ENCODE results near the gene RAB15. TPM values are rescaled to one million over a fixed set of nuclear protein-coding genes. Genes with fewer than 3 reads are reported as not detected.

Gene RAB15
- total and polyA plus RNA-seq, 2 of the 8 experiments (the other 6 are each of a cell fraction or from before 2014, with no cell fraction given): 38.8 to 58.1 TPM

DNA sequence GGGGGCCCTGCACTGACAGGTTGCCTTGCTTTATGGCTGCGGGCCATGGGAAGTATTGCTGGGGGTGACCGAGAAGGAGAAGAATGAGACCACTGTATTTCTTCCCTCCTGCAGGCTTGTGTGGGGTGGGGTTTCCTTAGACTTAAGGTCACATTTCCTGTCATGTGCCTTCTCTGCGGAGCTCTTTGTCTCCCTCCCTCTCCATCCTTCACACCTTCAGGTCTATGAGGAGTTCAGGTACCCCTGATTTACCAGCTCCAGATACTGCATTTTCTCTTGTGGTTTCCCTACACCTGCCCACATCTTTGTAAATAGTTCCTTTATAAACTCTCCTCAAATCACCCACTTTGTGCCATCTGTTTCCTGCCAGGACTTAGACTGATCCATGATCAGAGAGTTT lies 18.2 kb upstream of the RAB15 start:
- H3K23me2 ChIP-seq (ENCODE audit: low read depth, low read length): peaks cover 4% of the 10 kb centered on the region; the same call in 1 of the 2 replicates
- H4K91ac ChIP-seq (replicated peaks; ENCODE audit: insufficient read length, low read length): no peak overlapping the region
- no peaks in the 10 kb centered on the region for H3K9me3 ChIP-seq (ENCODE audit: insufficient read depth in 2 of 2, low read depth in 1 of 2, low read length in 1 of 2)
- H2BK12ac ChIP-seq (ENCODE audit: low read depth, low read length): no peak overlapping the region
- H3K14ac ChIP-seq (ENCODE audit: insufficient read length): no peak overlapping the region
- H3K79me1 ChIP-seq (ENCODE audit: low read depth, low read length): 0 out of 2 replicates have a peak, but pooled peaks cover 2% of the 10 kb centered on the region
- no peak overlapping the region for H3K4me3 ChIP-seq (ENCODE audit: extremely low read depth in 1 of 4, insufficient read depth in 2 of 4, low read depth in 3 of 4, low read length in 4 of 4)
- no peak overlapping the region for H2BK15ac ChIP-seq (ENCODE audit: low read length)
- H3K27me3 ChIP-seq (replicated peaks in 1 of 4; ENCODE audit: control insufficient read depth in 3 of 4, extremely low read depth in 1 of 4, insufficient read depth in 3 of 4, low read length in 3 of 4): no peaks in the 10 kb centered on the region; a peak in 2 of 7 replicates
- no peaks in the 10 kb centered on the region for H4K20me1 ChIP-seq (replicated peaks in 1 of 2; ENCODE audit: control insufficient read depth in 1 of 2, insufficient read depth in 2 of 2, low read length in 2 of 2)
- no peak for TF ChIP-seq JUN (IDR thresholded peaks at IDR 0.05; ENCODE audit: low read depth, low read length)
- TF ChIP-seq CEBPB (IDR thresholded peaks at IDR 0.05; ENCODE audit: low read depth, low read length): no peak
- TF ChIP-seq GABPA (IDR thresholded peaks at IDR 0.05; ENCODE audit: borderline replicate concordance, insufficient read depth, low read length): no peak
- TF ChIP-seq NANOG (IDR thresholded peaks at IDR 0.05; ENCODE audit: insufficient read depth, low read depth, low read length, poor library complexity, severe bottlenecking): no peak
- TF ChIP-seq, protein P1, sequence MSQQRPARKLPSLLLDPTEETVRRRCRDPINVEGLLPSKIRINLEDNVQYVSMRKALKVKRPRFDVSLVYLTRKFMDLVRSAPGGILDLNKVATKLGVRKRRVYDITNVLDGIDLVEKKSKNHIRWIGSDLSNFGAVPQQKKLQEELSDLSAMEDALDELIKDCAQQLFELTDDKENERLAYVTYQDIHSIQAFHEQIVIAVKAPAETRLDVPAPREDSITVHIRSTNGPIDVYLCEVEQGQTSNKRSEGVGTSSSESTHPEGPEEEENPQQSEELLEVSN (IDR thresholded peaks at IDR 0.05): no peak
- TF ChIP-seq HDAC6 (IDR thresholded peaks at IDR 0.05; ENCODE audit: low read depth, low read length): no peak
- TF ChIP-seq RFX5 (IDR thresholded peaks at IDR 0.05; ENCODE audit: borderline replicate concordance, low read depth, low read length): no peak
- no peak overlapping the region for H3K23ac ChIP-seq (ENCODE audit: insufficient read length)
- H2BK120ac ChIP-seq (replicated peaks; ENCODE audit: low read depth, low read length): no peak overlapping the region
- H2BK5ac ChIP-seq (ENCODE audit: low read depth, low read length): no peak overlapping the region; the same call in 1 of the 2 replicates
- H4K8ac ChIP-seq (ENCODE audit: extremely low read depth, insufficient read depth, low read length): no peak overlapping the region
- H3K27ac ChIP-seq (ENCODE audit: low read depth, low read length): no peak overlapping the region
- no peak overlapping the region for H4K5ac ChIP-seq (ENCODE audit: insufficient read length, low read depth, low read length)
- no peak overlapping the region for H2AFZ ChIP-seq (ENCODE audit: low read length)
- POLR2A ChIA-PET (ENCODE audit: partially characterized antibody): interaction anchor here (0.5 to 2.5 kb wide), 4 partner anchors 9 to 196 kb away, joined by 3 to 7 read pairs (median 3); no protein-coding TSS in a partner anchor
- H3K36me3 ChIP-seq (ENCODE audit: control insufficient read depth in 2 of 4, insufficient read depth in 4 of 4, low read length in 3 of 4): no peaks in the 10 kb centered on the region
- no peak overlapping the region for H2AK5ac ChIP-seq (ENCODE audit: low read depth, low read length)
- H3K4me1 ChIP-seq (replicated peaks in 1 of 4; ENCODE audit: control insufficient read depth in 3 of 4, insufficient read depth in 4 of 4, low read length in 3 of 4): no peaks in the 10 kb centered on the region; a peak in 1 of 7 replicates
- no peak overlapping the region for H3K4me2 ChIP-seq (ENCODE audit: insufficient read depth in 1 of 2, low read depth in 2 of 2, low read length in 2 of 2)
- H3K9ac ChIP-seq (replicated peaks in 1 of 4; ENCODE audit: extremely low read depth in 1 of 4, low read depth in 3 of 4, low read length in 3 of 4): no peak overlapping the region; a peak in 1 of 7 replicates
- FAIRE-seq: no peak
- H3K4ac ChIP-seq (replicated peaks; ENCODE audit: insufficient read length, low read depth, low read length): no peak overlapping the region
- H3K79me2 ChIP-seq (ENCODE audit: control insufficient read depth in 1 of 2, insufficient read depth in 2 of 2, low read length in 2 of 2): peaks cover 0 to 21% of the 10 kb centered on the region in 2 experiments; a peak in 2 of 4 replicates
- DNase-seq (ENCODE audit: low read depth in 1 of 2, low spot score in 2 of 2): no peak
- WGBS, 2 experiments (ENCODE audit: extremely low coverage in 1 of 2, insufficient coverage in 1 of 2, insufficient read length in 1 of 2, insufficient replicate concordance in 2 of 2, low coverage in 1 of 2, low lambda C conversion rate in 2 of 2, missing lambda C conversion rate in 1 of 2): 78% methylated on average over 3 of the region's 3 CpGs; no CpG with 5 or more reads in 1 of the 2 experiments
- no peak overlapping the region for H2BK20ac ChIP-seq (ENCODE audit: low read length)
- CTCF ChIA-PET (ENCODE audit: partially characterized antibody): interaction anchor here (0.9 to 2.2 kb wide), 3 partner anchors 25 to 29 kb away, joined by 3 to 6 read pairs (median 4); no protein-coding TSS in a partner anchor
- no peak overlapping the region for H3K18ac ChIP-seq (ENCODE audit: extremely low read depth, low read length)
- no peak overlapping the region for H3K56ac ChIP-seq (replicated peaks; ENCODE audit: insufficient read length, low read depth, low read length)

Measured in H1 (cell line).